GM19438 (cell line): ENCODE results near the gene TMEM129.

Source experiments
- ATAC-seq: cut with Tn5 transposase; IDR thresholded peaks from one replicate; pipeline ENCODE4 v1.9.1; 2021; ENCODE audit warnings: low read depth; ENCODE audit not compliant: unreplicated experiment

TMEM129 gene, protein sequence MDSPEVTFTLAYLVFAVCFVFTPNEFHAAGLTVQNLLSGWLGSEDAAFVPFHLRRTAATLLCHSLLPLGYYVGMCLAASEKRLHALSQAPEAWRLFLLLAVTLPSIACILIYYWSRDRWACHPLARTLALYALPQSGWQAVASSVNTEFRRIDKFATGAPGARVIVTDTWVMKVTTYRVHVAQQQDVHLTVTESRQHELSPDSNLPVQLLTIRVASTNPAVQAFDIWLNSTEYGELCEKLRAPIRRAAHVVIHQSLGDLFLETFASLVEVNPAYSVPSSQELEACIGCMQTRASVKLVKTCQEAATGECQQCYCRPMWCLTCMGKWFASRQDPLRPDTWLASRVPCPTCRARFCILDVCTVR

DNA sequence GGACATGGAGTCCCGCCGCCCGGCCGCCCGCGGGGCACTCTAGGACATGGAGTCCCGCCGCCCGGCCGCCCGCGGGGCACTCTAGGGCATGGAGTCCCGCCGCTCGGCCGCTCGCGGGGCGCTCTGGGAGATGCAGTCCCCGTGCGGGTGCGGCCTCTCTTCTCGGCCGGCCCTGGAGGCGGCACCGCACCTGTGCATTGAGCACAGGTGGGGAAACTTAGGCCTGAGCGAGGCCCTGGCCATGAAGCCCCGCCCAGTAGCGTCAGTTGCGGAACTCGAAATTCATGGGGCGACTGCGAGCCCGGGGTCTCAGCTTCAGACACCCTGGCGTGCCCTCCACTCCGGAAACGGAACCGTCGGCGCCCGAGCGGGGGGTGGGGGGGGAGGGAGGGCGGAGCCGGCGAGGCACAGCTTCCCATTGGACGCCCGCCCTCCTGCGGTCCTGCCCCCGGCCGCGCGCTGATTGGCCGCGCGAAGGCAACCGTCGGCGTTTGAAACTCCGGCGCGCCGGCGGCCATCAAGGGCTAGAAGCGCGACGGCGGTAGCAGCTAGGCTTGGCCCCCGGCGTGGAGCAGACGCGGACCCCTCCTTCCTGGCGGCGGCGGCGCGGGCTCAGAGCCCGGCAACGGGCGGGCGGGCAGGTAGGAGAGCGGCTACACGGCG is at the start of gene TMEM129, which contains the start of gene TACC3:
TMEM129 (minus strand) TSS at position 321 of the 663 bp plus-strand sequence. CDS start 486 bp downstream, outside the sequence.
TACC3 (plus strand) TSS at position 519 of the 663 bp plus-strand sequence. CDS start 1,901 bp downstream, outside the sequence.
- peak; percentile 78 for ATAC-seq

DNA sequence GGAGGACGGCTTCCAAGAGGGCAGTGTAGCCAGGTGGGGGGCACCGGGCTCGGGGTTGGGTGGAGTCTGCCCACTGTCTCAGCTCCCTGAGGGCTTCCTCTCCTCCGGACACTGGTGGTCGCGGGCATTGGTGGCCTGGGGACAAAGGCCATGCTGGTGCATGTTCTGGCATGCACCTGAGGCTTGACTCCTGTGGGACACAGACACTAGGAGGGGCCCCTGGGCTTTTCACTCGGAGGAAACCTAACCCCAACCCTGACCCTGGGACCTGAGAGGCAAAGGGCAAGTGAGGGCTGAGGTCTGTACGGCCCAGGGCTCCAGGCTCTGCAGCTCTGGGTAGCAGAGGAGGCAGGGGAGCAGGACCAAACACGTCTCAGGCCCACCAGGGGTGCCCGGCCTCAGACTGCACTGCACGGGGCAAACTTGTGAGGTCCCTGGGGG is 49.7 kb upstream of the TMEM129 start:
- ATAC-seq = no peak

DNA sequence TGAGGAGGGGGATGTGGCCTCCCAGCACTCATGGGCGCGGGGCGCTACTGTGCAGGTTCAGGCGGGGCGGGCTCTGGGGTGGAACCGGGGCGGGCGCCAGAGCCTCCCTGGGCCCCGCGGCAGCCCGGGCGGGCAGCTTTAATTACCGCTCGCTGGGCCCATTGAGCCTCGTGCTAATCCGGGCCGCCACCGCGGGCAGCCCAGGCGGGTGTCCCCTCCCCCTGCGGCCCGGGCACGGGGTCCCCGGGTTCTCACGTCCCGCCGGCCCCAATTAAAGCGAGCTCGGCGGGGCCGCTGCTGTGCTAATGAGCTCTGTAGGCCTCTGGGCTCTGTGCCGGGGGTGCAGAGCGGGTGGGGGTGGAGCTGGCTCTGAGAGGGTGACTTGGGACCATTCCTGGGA is 49.1 kb upstream of the TMEM129 start:
- ATAC-seq = no peak

DNA sequence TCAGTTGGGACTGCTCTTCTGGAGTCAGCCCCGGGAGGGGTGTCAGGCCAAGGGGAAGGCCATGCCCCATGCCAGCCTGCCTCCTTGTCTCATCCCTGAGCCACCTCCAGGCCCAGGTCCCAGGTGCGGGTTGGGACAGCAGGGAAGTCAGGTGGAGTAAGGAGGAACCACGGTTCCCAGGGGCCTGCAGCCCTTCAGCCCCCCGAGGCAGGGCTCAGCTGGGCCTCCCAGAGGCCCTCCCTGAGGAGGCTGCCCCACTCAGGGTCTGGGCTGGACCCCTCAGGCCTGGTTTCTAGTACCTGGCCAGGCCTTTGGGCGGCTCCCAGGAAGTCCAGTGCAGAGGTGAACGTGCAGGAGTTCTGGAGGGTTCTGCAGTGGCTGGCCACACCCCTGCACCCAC is 48.6 kb upstream of the TMEM129 start:
- no peak for ATAC-seq

DNA sequence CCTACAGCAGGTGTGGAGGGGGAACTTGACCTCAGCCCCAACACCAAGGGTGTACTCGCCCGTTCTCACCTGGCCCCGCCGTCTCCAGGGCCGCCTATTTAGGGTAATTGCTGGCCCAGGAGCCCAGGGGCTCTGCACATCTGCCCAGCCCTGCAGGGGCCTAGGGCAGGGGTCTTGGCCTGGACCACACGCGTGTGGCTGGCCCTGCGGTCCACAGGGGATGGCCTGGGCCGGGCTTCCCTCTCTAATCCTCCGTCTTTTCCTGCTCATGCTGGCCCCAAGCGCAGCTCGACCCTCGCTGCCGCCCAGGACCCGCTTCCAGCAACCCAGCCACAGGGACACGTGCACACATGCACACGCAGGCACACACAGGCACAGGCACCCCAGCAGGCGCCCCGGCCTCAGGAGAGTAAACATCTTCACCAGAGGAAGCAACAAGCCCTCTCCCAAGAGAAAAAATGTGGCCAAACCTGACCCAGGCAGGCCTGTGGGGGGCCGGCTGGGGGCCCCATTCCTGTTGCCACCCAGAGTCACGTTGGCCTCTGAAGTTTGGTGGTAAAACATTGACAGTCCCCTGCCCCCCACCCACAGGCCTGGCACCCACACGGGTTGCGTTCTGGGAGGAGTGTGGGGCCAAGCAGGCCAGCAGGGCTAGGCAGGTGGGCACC is 47.4 kb upstream of the TMEM129 start:
- ATAC-seq = no peak

DNA sequence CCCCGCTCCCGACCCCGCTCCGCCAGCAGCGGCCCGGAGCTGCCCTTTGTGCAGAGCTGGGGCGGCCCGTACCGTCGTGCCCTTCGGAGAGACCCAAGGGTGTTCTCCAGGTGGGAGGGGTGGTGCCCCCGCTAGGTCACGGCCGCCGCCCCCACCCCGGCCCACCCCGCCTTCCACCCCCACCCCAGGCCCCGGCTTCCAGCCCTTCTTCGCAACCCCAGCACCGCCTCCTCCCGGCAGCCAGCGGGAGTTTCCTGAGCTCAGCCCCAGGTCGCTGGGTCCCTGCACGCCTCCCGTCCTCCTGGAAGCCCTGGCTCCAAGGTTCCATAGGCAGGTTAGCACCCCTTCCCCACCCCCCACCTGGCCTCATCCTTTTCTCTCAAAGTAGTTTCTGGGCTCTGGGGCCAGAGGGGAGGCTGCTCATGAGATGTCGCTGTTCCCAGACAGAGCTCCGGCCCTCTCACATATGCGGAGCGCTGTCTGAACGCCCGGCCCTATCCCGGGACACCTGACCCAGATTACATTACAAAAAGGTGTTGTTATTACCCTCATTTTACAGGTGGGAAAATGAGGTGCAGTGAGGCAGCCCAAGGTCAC is 46.7 kb upstream of the TMEM129 start:
- no peak for ATAC-seq

DNA sequence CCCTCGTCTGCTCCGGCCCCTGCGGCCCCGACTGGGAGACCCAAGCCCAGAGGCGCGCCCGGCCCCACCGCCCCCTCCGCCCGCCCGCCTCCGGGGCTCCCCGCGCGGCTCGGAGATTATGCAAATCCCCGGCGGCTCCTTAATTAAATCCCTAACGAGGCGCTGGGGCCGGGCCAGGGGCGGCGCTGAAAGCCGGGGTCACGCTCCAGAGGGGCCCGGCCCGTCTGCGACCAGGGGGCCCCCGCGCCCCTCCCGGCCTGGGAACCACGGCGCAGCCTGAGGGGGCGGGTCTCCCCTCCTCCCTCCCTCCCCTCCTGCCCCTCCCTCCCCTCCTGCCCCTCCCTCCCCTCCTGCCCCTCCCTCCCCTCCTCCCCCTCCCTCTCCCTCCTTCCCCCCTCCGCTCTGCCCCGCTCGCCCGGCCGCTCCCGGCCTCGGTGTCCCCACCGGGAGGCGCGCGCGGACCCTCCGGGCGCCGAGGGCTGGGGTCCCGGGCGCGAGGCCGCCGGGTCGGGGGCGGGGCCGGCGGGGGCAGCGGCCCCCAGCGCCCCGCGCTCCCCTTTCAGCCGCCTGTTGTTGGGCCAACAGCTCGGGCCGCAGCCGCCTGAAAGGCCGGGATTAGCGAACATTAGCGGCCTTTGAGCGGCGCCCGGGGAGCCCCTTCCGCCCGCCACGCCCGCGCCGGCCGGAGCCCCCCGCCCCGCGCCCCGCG is 46.1 kb upstream of the TMEM129 start:
- ATAC-seq = no peak

DNA sequence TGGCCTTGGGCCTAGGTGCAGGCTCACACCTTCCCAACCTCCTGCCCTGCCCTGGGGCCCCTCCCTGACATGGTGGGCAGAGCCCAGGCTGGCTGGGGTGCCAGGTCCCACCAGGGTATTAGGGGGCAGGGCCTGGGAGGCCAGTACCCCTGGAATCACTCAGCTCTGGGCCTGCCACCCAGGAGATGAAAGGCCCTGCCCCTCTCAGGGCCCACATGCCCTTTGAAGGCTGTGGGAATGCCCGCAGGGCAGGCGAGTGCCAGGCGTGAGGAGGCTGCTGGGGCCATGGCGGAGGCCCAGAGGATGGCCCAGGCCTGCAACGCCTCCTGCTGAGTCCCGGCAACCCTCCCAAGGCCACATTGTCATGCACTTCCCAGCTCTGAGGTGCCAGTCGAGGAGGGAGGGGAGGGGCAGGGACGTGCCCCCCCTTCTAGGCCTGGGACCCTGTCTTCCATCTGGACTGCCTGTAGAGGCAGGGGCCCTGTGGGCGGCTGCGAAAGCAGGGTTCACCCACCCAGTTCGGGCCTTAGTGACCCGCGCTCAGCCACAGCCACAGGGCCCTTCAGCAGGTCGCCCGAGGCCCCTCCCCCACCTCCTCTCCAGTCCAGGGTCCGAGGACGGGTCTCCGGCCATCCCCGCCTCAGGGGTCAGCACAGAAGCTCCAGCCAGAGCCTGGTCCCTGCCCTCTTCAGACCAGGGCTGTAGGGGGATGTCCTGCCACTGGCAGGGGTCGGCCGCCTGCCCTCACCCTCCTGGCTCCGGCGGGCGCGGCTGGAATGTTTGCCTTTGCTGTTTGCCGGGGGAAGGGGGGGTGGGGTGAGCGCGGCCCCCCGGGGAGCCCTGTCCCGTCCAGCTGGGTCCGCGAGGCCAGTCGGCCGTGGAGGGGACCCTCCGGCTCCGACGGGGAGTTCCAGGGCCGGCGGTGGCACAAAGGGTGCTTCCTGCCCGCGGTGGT is 45.3 kb upstream of the TMEM129 start:
- no peak for ATAC-seq

DNA sequence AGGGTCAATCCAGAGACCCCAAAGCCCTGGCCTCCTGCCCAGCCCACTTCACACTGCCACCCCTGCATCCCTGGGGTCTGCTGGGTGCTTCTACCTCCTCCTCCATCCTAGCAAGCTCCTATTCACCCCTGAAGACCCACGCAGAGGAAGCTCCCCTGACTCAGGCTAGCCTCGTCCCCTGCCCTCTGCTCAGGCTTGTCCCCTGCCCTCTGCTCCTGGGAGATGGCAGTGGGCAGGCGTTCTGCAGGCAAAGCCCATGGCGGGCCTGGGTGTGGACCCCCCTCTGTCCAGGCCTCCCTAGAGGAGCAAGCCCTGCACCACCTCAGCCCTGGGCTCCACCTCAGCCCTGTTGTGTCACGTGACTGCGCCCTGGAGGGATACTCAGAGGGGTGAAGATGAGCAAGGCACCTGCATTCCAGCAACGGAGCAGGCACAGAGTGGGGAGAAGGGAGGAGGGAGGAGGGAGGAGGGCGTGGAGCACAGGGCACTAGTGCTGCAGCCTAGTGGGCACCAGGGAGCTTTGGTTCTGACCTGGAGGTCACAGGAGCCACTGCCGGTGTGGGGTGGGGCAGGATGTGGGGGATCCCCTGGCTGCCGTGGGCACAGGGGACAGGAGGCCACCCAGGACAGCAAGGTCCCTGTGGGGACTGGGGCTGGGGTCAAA is 44.4 kb upstream of the TMEM129 start:
- ATAC-seq = no peak

DNA sequence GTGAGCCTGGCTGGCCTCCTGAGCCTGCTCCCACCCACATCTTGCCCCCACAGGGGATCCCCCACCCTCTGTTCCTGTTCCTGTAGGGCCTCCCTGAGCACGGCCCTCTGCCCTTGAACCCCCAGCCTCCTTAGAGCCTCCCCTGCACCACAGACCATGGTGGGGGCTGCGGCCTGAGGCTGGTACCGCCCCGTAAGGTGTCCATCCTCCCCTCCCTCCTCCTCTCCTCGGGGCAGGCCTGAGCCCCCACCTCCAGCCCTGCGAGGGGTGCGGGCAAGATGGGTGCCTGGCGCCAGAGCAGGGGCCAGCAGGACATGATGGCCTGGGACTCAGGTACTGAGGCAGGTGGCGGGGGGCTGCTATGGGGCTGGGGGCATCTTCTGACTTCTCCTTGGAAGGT is 43.5 kb upstream of the TMEM129 start:
- ATAC-seq = no peak

DNA sequence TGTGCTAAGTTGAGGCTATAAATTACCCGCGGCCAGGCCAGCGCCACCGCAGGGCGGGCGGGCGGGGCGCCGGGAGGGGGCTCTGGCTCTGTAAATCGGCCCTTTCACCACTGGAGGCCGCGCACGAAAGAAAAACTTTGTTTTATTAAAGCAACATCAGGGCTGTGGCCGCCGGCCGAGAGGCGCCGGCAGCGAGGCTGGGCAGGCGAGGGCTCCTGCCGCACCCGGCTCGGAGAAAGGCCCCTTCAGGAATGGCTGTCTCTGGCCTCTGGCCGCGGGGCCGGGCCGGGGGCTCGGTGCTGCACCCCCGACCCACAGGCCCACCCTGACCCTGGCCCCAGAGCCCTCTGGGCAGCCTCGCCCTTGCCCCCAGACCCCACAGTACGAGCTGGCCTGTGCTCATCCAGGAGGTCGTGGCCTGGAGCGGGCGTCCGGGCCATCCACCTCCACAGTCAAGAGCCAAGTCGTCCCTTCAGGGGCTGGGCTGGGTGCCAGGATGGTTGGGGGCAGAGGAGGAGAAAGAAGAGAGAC is 42.5 kb upstream of the TMEM129 start:
- no peak for ATAC-seq

DNA sequence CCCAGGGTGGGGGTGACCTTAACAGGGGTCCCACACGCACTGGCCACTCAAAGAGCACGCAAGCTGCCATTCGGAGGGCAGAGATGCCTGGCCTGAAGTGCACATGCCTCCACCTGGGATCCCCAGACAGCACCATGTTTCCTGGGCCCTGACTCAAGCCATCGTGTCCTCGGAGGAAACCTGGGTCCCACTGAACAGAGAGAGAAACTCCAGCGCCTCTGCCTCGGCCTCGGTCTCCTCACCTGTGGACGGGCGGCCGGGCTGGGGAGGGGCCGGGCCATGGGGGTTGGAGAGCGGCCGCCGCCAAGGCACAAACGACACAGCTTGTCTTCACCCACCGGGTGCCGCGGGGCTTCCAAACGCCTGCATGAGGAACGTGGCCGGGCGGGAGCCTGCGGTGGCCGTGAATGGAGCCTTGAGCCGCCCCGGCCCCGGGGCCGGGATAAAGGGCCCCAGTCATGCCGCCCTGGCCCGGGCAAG is 42.0 kb upstream of the TMEM129 start:
- no peak for ATAC-seq

DNA sequence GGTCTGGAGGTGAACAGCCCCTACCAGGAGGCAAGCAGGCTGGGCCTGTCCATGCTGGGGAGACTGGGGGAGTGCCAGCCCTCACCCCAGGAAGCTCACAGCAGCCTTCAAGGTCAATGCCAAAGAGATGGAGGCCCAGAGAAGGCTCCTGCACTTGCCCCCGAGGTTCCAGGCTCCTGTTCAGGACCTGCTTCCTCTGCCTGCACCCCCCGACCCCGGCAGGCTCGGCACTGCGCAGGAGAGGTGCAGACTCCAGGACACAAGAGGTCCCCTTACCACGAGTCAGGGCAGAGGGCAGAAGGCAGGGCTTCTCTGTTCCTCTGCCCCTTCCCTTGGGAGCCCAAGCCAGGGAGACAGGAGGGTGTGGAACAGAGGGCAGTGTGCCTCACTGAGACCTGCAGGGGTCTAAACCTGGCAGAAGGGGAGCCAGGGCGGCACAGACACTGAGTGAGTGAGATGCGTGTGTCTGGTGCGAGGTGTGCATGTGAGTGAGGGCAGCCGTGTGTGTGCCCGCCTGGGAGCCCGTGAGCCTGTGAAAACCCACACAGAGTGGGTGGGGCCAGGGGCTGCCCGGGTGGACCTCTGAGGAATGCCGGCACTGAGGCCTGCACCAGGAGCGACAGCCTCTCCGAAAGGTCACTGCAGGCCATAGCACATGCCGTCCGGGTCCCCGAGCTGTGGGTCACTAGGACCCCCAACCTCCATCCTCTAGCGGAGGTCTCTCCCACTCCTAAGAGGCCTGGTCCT is 41.3 kb upstream of the TMEM129 start:
- no peak for ATAC-seq

DNA sequence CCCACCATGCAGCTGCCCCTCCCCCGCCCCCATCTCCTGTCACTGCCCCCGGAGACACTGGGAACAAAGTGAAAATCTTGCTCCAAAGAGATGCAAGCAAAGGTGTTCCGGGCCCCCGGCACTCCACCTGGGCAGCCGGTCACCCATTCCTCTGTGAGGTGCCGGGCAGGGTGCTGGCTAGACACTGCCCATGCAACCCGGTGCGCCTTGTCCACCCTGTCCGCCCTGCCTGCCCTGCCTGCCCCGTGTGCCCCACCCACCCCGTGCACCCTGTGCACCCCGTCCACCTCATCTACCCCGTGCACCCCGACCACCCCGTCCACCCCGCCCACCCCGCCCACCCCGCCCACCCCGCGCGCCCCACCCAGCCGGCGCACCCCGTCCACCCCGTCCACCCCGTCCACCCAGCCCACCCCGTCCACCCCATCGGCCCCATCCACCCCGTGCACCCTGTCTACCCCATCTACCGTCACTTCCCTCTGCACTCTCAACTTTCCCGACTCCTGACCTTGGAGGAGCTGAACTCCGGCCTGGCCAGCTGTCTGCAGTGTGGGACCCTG is 40.1 kb upstream of the TMEM129 start:
- no peak for ATAC-seq

DNA sequence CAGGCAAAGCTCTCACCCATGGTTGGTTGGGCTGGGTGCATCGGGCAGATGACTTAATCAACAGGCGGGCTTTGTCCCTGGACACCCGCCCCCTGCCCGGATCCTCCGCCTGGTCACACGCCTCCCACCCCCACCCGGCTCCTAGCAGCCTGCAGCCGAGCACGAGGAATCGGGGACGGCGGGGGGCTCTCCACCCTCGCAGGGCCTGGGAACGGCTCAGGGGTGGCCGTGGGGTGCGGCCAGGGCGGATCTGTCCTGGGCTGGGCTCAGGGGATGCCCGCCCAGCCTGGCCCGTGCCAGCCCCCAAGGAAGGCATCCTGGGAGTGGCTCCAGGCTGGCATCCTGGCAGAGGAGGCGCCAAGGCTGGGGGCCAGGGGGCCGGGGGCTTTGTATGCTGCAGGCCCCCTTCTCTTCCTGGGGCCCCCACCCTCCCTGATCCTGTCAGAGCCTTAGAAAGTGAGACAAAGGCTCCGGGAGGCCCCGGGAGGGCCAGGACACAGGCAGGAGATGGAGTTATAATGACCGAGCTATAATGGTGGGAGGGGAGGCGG is 39.5 kb upstream of the TMEM129 start:
- ATAC-seq = no peak

DNA sequence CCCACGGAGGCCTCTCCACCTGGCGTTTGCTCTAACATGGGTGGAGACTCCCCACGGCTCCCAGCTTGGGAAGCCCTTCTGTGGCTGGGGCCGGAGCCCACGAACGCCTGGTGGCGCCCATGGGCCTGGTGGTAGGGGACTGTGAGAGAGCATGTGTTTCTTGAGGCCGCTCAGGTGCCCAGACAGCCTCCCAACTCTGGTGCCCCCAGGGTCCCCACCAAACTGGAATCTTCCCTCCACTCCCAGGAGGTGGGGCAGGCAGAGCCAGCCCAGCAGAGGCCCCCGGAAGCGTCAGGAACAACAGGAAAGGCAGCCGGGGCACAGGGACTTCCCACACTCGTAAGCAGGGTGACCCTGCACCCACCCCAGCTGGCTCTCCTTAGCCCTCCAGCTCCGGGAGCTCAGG is 38.7 kb upstream of the TMEM129 start:
- no peak for ATAC-seq

DNA sequence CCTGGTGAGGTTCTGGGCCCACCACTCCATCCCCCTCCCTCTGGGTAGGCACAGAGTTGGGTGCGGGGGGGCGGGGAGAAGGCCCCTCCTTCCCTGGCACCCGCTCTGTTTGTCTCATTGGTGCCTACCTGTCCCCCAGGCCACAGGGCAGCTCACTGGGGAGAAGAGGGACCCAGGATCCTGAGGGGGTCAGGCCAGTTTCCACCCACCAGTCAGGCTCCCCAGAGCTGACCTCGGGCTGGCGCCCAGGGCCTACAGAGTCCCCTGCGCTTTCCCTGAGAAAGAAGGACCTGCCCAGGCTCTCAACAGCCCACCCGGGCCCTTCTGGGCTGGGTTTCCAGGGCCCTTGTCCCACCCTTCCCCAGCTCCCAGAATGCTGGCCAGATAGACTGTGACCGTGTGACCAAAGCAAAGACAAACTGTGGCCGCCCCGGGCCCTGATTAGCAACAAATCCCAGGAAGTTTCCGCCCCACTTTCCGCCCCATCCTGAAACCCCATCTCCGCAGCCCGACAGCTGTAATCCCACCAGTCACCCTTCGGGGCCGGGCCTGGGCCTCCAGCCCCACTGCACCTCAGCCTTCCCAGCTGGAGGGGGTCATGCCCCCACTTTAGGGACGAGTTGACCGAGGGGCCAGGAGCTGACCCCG is 38.2 kb upstream of the TMEM129 start:
- no peak for ATAC-seq
